ENCODE results near the gene TRAK2.

- TF ChIP-seq CTCF (conservative IDR thresholded peaks at IDR 0.05; ENCODE audit: low read depth in 2 of 2) (no peak), EZH2 (IDR thresholded peaks at IDR 0.05; ENCODE audit: low read depth, unreplicated experiment) (no peak), POLR2AphosphoS5 (IDR thresholded peaks at IDR 0.05; ENCODE audit: low read depth) (no peak), REST (IDR thresholded peaks at IDR 0.05; ENCODE audit: unreplicated experiment) (no peak), EZH2phosphoT487 (IDR thresholded peaks at IDR 0.05; ENCODE audit: unreplicated experiment) (no peak), ZNF462 (CRISPR knock-in tag; IDR thresholded peaks at IDR 0.05) (no peak)
These were observed 13.3 kb upstream of the TRAK2 start for GRCh38 chr2:201464547-201464946.

All from GM23338 (cell line).